Uterus (tissue), 4 donors: ENCODE results near the gene CPE. TPM values are rescaled to one million over a fixed set of nuclear protein-coding genes. Genes with fewer than 3 reads are reported as not detected.
"Not testable (repeated sequence)": the region's sequence is repeated elsewhere in the genome, so short reads cannot be mapped to it uniquely, and the experiment has no call there.

Experiments
- DNase-seq, 2 donors: peaks; one replicate each; pipeline ENCODE4 v3.0.0-alpha.2; 2019 to 2020
- H3K27ac ChIP-seq, 2 donors: fragments of 200-600 bp; sonication (generic); 1 replicate in 1 of 2; 2 replicates in 1 of 2; pipeline ENCODE4 v1.5.1; 2016 to 2018
- H3K27me3 ChIP-seq, 2 donors: fragments of 200-600 bp; sonication (generic); one replicate each; pipeline ENCODE4 v1.5.1; 2018 to 2019; ENCODE audit warnings: control low read depth in 1 of 2
- H3K36me3 ChIP-seq, 2 donors: fragments of 200-600 bp; sonication (generic); one replicate each; pipeline ENCODE4 v1.5.1; 2019; ENCODE audit warnings: control low read depth in 1 of 2
- H3K4me1 ChIP-seq, 2 donors: fragments of 200-600 bp; sonication (generic); one replicate each; pipeline ENCODE4 v1.5.1; 2018 to 2019; ENCODE audit warnings: control low read depth in 1 of 2
- H3K4me3 ChIP-seq, 2 donors: fragments of 200-600 bp; sonication (generic); 1 replicate in 1 of 2; 2 replicates in 1 of 2; pipeline ENCODE4 v1.5.1; 2018 to 2019; ENCODE audit warnings: mild to moderate bottlenecking in 1 of 2
- H3K9me3 ChIP-seq, 2 donors: fragments of 200-600 bp; sonication (generic); one replicate each; pipeline ENCODE4 v1.5.1; 2019; ENCODE audit warnings: control low read depth in 1 of 2
- CTCF ChIP-seq, 4 experiments: fragments of 200-600 bp in 2 of 4; fragments of 450-650 bp in 2 of 4; sonication (generic) in 2 of 4; IDR thresholded peaks; one replicate each; pipeline ENCODE4 v1.5.1; 2016 to 2019; ENCODE audit warnings: antibody characterized with exemption in 4 of 4, mild to moderate bottlenecking in 2 of 4, moderate library complexity in 1 of 4
- POLR2A ChIP-seq, 2 donors: fragments of 450-650 bp; IDR thresholded peaks; one replicate each; pipeline ENCODE4 v1.6.1; 2016; ENCODE audit warnings: antibody characterized with exemption in 2 of 2, mild to moderate bottlenecking in 1 of 2, moderate library complexity in 1 of 2
- intact Hi-C: fragments of 100-400 bp; cut with DNase I; formaldehyde crosslinking; loops from one replicate; pipeline ENCODE4 v1.15.1; 2023; ENCODE audit warnings: low total_unique reads
- total RNA-seq, 4 donors: library from RNA; depleted of rRNA in 3 of 4; stranded (reverse); fragments of >200 nt in 3 of 4; gene quantifications; one replicate each; pipeline versions ENCODE4 v1.1.0 to v1.2.4, GENCODE V29; 2014 to 2023
- donor health status: DM: yes; HTN: yes; CAD: no.

CPE gene
- total RNA-seq, 4 donors from 2014 or later, result 85.0 to 395 (median 129) TPM

GRCh38 chr4:165332502-165332901, 46.3 kb upstream of the CPE start:
- no peak overlapping the region for H3K27ac ChIP-seq
- H3K4me1 ChIP-seq, result no peaks in the 10 kb centered on the region
- H3K9me3 ChIP-seq, result no peaks in the 10 kb centered on the region
- intact Hi-C loops, result loop anchor here (10.0 kb wide), 1 partner anchor 128 kb away; the partner anchor contains the start of gene KLHL2
- no peaks in the 10 kb centered on the region for H3K36me3 ChIP-seq
- no peak for DNase-seq
- no peaks in the 10 kb centered on the region for H3K27me3 ChIP-seq
- TF ChIP-seq CTCF (IDR thresholded peaks at IDR 0.05), result no peak
- TF ChIP-seq POLR2A (IDR thresholded peaks at IDR 0.05), result no peak
- no peak overlapping the region for H3K4me3 ChIP-seq

GRCh38 chr4:165335163-165335703, 43.6 kb upstream of the CPE start:
- no peak overlapping the region for H3K27ac ChIP-seq
- DNase-seq, result no peak
- H3K27me3 ChIP-seq, result no peaks in the 10 kb centered on the region
- H3K9me3 ChIP-seq, result no peaks in the 10 kb centered on the region
- no peaks in the 10 kb centered on the region for H3K4me1 ChIP-seq
- no peak for TF ChIP-seq POLR2A (IDR thresholded peaks at IDR 0.05)
- TF ChIP-seq CTCF (IDR thresholded peaks at IDR 0.05), result no peak
- intact Hi-C loops, result loop anchor here (10.0 kb wide), 1 partner anchor 130 kb away; the partner anchor contains the start of gene KLHL2
- H3K4me3 ChIP-seq, result no peak overlapping the region
- H3K36me3 ChIP-seq, result no peaks in the 10 kb centered on the region

GRCh38 chr4:165336743-165337142, 42.1 kb upstream of the CPE start:
- TF ChIP-seq CTCF (IDR thresholded peaks at IDR 0.05), result no peak
- TF ChIP-seq POLR2A (IDR thresholded peaks at IDR 0.05), result no peak
- Histone ChIP-seq H3K9me3 (no peaks in the 10 kb centered on the region), H3K4me3 (no peak overlapping the region), H3K27me3 (no peaks in the 10 kb centered on the region), H3K27ac (no peak overlapping the region), H3K4me1 (no peaks in the 10 kb centered on the region), H3K36me3 (no peaks in the 10 kb centered on the region)
- intact Hi-C loops, result loop anchor here (10.0 kb wide), 1 partner anchor 132 kb away; the partner anchor contains the start of gene KLHL2
- no peak for DNase-seq

GRCh38 chr4:165342340-165342739, 36.5 kb upstream of the CPE start:
- H3K9me3 ChIP-seq, H3K4me3 ChIP-seq, H3K27ac ChIP-seq, intact Hi-C loops, DNase-seq, H3K4me1 ChIP-seq, H3K27me3 ChIP-seq, H3K36me3 ChIP-seq: not testable (repeated sequence)

GRCh38 chr4:165343353-165344191, 35.2 kb upstream of the CPE start:
- DNase-seq, result no peak
- H3K27me3 ChIP-seq, result no peaks in the 10 kb centered on the region
- no peak overlapping the region for H3K4me3 ChIP-seq
- intact Hi-C loops, result no loop called here
- no peaks in the 10 kb centered on the region for H3K36me3 ChIP-seq
- TF ChIP-seq CTCF (IDR thresholded peaks at IDR 0.05) (no peak), POLR2A (IDR thresholded peaks at IDR 0.05) (no peak)
- no peaks in the 10 kb centered on the region for H3K4me1 ChIP-seq
- H3K27ac ChIP-seq, result no peak overlapping the region
- H3K9me3 ChIP-seq, result no peaks in the 10 kb centered on the region
